HG03280 (cell line): ENCODE data around the gene TMEM131L.
"Not testable (repeated sequence)": the region's sequence is repeated elsewhere in the genome, so short reads cannot be mapped to it uniquely, and the experiment has no call there.

Experiments
- ATAC-seq: cut with Tn5 transposase; IDR thresholded peaks from one replicate; pipeline ENCODE4 v1.9.1; 2021; ENCODE audit warnings: mild to moderate bottlenecking, moderate library complexity; ENCODE audit not compliant: unreplicated experiment

Gene TMEM131L

DNA sequence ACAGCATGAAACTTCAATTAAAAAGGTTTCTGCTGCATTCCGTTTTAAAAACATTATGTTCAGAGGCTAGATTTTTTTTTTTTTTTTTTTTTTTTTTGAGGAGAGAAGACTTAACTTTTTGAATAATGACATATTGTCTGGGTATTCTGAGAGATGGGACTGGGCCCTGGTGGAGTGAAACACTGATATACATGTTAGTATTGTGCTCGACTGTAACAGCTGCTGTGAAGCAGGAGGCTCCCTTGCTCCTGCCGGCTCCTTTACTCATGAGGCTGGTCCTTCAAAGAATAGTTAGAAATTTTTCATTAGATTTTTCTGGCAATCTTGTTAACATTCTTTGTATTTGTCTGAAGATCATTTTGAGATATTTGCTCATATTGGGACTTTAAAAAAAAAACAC lies 73.3 kb downstream of the TMEM131L start:
- ATAC-seq = no peak

GRCh38 chr4:153541456-153542096 lies 75.4 kb downstream of the TMEM131L start:
- peak; percentile 50 for ATAC-seq

- ATAC-seq = no peak
These were observed 76.0 kb downstream of the TMEM131L start for GRCh38 chr4:153542131-153542530.

DNA sequence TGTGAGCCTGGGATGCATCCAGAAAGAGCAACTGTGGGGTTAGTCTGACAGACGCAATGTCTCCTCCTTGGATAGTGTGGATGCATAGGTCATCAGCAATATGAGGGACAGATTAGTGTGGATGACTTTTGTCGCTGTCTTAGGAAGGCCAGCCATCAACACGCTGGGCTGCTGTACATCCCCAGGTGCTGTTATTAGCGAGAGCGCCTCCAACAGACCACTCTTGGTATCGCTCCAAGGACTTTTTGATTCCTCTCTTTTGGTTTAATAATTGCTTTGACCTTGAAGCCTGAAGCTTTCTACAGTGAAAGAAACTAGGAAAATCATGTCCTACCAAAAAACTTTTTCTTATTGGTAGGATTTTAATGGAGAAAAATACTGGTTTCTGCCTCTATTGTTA lies 76.7 kb downstream of the TMEM131L start:
- ATAC-seq = no peak

DNA sequence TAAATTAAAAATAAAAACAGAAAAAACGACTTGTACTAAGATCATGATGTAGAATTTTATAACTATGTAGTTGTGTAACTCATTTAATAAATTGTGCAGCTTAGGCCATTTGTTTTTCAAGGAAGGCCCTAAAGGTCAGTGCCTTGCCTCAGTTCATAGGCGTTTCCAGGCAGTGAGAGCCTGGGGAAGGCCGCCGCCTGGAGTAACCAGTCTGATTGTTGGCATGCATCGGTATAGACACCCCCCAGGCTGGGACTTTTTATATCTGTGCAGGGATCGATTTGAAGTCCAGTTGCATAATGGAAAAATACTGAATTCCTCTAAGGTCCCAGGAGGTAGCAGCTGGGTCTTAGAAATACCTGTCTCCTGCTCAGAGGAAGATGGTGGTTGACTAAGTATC lies 77.2 kb downstream of the TMEM131L start:
- ATAC-seq = no peak

GRCh38 chr4:153545822-153546221 lies 79.7 kb downstream of the TMEM131L start:
- no peak for ATAC-seq

DNA sequence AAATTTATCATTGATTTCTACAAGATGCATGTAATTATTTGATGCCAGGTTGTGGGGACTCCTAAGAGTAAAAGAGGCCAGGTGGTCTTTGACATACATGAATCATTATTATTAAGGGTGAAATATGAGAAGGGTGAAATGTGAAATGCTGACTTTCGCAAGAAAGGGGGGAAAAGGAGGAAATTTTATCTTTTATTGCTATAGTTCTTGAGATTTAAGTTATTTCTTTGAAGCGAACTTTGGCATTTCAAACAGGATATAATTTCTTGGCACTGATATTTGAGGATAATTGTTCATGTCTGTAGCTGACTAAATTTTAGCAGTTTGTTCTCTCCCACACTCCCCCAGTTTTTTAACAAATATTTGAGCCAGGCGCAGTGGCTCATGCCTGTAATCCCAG lies 80.1 kb downstream of the TMEM131L start:
- no peak for ATAC-seq

DNA sequence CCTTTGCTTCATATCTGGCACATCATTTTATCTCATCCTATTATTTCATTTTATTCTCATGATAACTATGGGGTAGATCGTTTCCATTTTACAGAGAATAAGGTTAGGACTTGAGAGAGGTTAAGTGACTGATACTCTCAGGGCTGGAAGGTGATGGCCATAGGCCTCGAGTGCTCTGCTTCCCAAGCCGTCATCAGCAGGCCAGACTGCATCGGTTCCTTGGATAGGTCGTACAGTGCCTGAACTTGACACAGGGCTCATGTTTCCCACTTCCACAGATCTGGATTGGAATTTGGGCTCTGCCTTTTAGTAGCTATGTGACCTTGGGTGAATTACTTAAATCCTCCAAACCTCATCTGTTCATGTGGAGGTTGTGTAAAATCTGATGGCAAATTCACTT lies 81.4 kb downstream of the TMEM131L start:
- ATAC-seq = no peak

DNA sequence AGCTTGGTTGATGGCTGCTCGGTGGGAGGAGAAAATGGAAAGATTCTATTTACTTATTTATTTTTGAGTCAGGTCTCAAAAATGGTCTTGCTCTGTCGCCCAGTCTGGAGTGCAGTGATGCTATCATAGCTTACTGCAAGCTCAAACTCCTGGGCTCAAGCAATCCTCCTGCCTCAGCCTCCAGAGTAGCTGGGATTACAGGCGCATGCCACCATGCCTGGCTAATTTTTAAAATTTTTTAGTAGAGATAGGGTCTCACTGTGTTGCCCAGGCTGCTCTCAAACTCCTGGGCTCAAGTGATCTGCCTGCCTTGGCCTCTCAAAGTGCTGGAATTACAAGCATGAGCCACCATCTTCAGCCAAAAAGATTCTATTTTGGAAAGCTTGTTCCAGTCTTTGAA lies 82.7 kb downstream of the TMEM131L start:
- not testable (repeated sequence) for ATAC-seq

- ATAC-seq = no peak
These were observed 83.2 kb downstream of the TMEM131L start for GRCh38 chr4:153549405-153549804.

DNA sequence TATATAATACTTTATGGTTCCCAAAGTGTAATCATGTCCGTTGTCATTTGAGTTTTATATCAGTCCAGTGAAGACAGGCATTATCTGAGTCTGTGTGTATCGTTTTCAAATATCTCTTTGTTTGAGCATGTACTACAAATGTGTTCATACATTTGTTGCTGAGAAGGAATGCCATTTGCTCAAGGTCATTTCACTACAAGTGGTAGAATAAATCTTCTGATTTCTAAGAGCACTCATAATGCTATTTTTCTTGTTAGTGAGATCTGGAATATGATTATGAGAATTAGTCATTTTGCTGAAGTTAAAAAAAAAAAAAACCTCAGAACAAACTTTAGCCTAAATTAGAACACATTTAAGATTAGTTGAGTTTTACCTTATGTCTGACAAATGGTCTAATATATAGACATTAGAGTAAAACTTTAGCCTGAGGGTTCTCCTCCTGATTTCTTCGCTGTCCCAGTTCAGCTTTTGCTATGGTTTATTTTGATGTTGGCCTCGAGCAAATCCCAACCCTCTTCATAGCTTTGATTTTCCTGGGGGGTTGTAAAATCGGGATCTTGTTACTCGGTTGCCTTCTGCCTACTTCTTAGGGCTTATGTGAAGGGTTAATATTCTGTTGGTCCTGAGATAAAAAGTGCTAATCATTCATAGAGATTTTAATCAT lies 87.1 kb downstream of the TMEM131L start:
- ATAC-seq = no peak

- ATAC-seq = no peak
These were observed 87.6 kb downstream of the TMEM131L start for GRCh38 chr4:153553819-153554170.

DNA sequence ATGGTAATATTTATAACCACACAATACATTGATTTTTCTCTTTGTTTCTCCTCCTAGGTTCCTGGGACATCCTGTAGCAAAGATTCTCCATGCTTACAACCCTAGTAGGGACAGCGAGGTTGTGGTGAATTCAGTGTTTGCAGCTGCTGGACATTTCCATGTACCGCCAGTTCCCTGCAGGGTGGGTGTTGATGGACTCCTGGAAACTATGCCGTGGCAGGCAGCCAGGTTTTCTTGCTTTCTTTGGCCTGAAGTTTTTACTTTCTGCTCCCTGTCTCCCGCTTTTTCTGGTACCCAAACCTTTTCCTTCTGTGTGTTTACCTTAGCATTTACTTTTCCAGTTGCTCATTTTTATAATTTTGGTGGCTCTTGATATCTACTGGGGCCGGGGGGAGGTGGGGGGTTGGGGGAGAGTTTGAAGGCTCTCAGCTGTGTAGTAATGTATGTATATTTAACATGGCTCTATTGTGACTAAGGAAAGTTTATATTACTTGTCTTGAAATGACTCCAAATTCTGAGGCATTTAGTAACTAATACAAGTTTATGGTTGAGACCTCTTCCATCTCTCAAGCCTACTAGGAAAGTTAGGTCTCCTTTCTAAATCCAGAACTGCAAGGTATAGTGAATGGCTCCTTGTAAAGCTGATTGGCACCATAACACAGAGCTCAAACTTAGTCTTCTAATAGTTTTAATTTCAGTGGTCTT lies 89.7 kb downstream of the TMEM131L start:
- no peak for ATAC-seq

GRCh38 chr4:153556435-153556815 lies 90.3 kb downstream of the TMEM131L start:
- ATAC-seq = no peak

DNA sequence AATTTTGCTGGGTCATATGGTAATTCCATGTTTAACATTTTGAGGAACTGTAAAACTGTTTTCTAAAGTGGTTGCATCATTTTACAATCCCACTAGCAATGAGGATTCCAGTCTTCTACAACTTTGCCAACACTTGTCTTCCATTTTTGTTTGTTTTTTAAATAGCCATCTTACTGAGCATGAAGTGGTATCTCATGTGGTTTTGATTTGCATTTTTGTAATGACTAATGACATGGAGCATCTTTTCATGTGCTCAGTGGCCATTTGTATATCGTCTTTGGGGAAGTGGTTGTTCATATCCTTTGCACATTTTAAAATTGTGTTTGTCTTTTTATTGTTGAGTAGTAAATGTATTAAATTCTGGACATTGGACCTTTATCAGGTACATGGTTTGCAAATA lies 94.7 kb downstream of the TMEM131L start:
- no peak for ATAC-seq

- ATAC-seq = no peak
These were observed 98.7 kb downstream of the TMEM131L start for GRCh38 chr4:153564630-153565525.

DNA sequence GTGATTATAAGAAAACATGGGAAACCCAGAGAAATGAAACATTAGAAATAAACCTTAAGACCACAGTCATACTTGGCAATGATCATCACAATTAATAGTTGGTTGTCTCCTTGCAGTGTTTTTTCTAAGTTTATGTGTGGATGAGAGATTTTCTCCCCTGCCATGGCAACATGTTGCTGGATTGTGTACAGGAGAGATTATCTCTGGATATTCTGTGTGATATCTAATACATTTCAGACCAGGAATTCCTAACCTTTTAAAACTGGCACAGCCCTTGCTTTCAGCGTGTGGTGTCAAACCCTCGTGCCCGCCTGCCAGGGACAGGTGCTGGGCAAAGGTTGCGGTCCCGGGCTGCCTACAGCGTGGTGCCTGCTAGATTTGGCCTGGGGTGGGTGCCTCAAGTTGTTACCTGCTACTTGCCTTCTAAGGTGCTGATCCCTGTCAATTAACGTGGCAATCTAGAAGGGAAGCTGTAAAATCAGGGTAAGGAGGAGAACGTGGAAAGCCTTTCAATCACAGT lies 100.5 kb downstream of the TMEM131L start:
- no peak for ATAC-seq

DNA sequence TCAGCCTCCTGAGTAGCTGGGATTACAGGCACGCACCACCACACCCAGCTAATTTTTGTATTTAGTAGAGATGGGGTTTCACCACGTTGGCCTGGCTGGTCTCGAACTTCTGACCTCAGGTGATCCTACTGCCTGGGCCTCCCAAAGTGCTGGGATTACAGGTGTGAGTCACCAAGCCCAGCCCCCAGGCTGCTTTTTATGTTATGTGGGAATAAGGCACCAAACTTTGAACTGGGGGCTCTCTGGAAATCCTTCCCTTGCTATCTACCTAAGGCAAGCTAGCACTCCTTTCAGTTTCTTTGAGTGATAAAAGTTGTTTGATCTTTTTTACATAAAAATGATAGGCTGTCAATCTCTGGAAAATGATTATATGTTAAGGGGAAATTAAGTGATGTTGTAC lies 101.5 kb downstream of the TMEM131L start:
- ATAC-seq = not testable (repeated sequence)

DNA sequence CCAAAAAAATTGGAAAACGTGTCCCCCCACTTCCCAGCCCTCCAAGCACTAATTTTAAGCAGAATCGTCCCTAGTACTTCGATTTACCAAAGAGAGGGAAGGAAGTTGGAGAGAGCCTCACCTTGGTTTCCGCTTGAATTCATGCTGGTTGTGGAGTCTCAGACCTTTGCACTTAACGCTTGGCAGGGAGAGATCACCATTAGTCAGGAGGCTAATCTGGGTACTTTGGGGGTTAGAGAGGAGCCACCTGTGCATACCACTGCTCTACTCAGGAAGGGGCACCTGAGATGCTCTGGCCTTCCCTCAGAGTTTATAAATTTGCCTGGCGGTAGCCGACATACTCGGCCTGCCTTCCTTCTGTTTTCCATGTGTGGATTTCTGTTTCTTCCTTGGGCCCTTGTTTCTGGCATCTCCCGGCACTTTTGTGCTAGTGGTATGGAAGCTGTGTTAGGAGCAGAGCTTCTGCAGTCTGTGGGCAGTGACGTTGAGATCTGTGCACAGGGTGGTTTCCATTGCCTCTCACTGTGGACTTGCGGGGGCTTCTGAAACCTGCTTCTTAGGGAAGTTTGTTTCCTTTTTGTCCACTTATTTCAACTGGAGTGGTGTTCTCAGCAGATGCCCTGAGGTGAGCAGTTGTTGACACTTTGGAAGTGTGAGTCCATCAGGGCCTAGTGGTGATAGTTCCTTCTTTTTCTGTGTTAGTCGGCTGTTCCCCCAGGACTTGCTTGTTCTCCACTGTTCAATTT lies 104.2 kb downstream of the TMEM131L start:
- ATAC-seq = no peak

- ATAC-seq = no peak
These were observed 104.9 kb downstream of the TMEM131L start for GRCh38 chr4:153571006-153571545.
